Adrenal gland (tissue), 12 donors: ENCODE results near the gene ANGPTL7. TPM values are rescaled to one million over a fixed set of nuclear protein-coding genes. Genes with fewer than 3 reads are reported as not detected.

Experiments used
- DNase-seq, 7 donors: peaks; one replicate each; pipeline ENCODE4 v3.0.0-alpha.2; 2019 to 2020
- H3K27ac ChIP-seq, 5 donors: fragments of 200-600 bp; sonication (generic) in 4 of 5; 1 replicate in 3 of 5; 2 replicates in 2 of 5; pipeline versions ENCODE4 v1.5.1 to v1.8.0; 2016 to 2020; ENCODE audit warnings: mild to moderate bottlenecking in 1 of 5
- H3K27me3 ChIP-seq: fragments of 200-600 bp; 2 replicates; pipeline ENCODE4 v1.8.0; 2021
- H3K36me3 ChIP-seq, 2 donors: fragments of 200-600 bp; replicated peaks in 1 of 2; 1 replicate in 1 of 2; 2 replicates in 1 of 2; pipeline versions ENCODE4 v1.5.1 to v1.8.0; 2018 to 2022
- H3K4me1 ChIP-seq, 2 donors: fragments of 200-600 bp; replicated peaks in 1 of 2; 1 replicate in 1 of 2; 2 replicates in 1 of 2; pipeline versions ENCODE4 v1.5.1 to v1.8.0; 2018 to 2021
- H3K4me3 ChIP-seq, 4 donors: fragments of 200-600 bp; sonication (generic) in 3 of 4; one replicate each; pipeline ENCODE4 v1.5.1; 2016 to 2018
- H3K9me3 ChIP-seq, 3 donors: fragments of 200-600 bp; sonication (generic) in 1 of 3; replicated peaks in 1 of 3; 1 replicate in 2 of 3; 2 replicates in 1 of 3; pipeline versions ENCODE4 v1.5.1 to v1.8.0; 2016 to 2021
- POLR2A ChIP-seq, 2 donors: fragments of 450-650 bp; IDR thresholded peaks; one replicate each; pipeline ENCODE4 v1.6.1; 2017; ENCODE audit warnings: antibody characterized with exemption in 2 of 2, mild to moderate bottlenecking in 2 of 2, moderate library complexity in 1 of 2
- WGBS, 4 donors: extraction: QIAGEN DNeasy Blood & Tissue Kit in 2 of 4; methylation state at CpG; one replicate each; pipeline versions ENCODE4 v1.1.5 to v1.1.7; 2013 to 2017; 5-methylcytosine and 5-hydroxymethylcytosine counted together
- intact Hi-C, 2 donors: fragments of 100-400 bp; cut with DNase I; formaldehyde crosslinking; loops; one replicate each; pipeline versions ENCODE4 v1.14.1 to v1.15.0; 2022 to 2023
- polyA plus RNA-seq, 3 donors: library from polyadenylated mRNA; stranded (reverse); fragments of 200-250 nt in 2 of 3; fragments of 350-450 nt in 1 of 3; fragmentation: Illumina TruSeq in 1 of 3; extraction: RNeasy Lipid Tissue Mini Kit (QIAGEN cat#74804) in 1 of 3; gene quantifications; one replicate each; pipeline ENCODE4 v1.2.3, GENCODE V29; 2013 to 2014
- total RNA-seq, 9 donors: library from RNA; depleted of rRNA in 4 of 9; stranded (reverse); fragments of >200 nt in 4 of 9; fragments of 120-200 nt in 1 of 9; fragmentation: NEBNext Ultra II Directional in 1 of 9; extraction: Animal tissue kit (Norgen Biotek cat#: 25700) in 1 of 9; gene quantifications; one replicate each; pipeline versions ENCODE4 v1.1.0 to v1.2.4, GENCODE V29; 2013 to 2023
- TF ChIP-seq, protein P1 (sequence below), 6 experiments: fragments of 450-650 bp in 4 of 6; fragments of 200-600 bp in 2 of 6; sonication (generic) in 1 of 6; IDR thresholded peaks; 1 replicate in 5 of 6; 2 replicates in 1 of 6; pipeline versions ENCODE4 v1.5.1 to v1.8.0; 2016 to 2021; ENCODE audit warnings: antibody characterized with exemption in 6 of 6, mild to moderate bottlenecking in 2 of 6, moderate library complexity in 1 of 6
- donor health status: healthy with polysubstance abuse.
- donor health status: Bipolar disorder and iron deficiency.
- donor health status: DM: yes; HTN: yes; CAD: no.
- donor health status: DM: no; HTN: no; CAD: no.
- donor health status: DM: no; HTN: no; CAD: no.
- donor health status: DM: yes; HTN: yes; CAD: no.

Gene ANGPTL7
- total and polyA plus RNA-seq, 12 donors = 0.12 to 8.5 (median 2.1) TPM

DNA sequence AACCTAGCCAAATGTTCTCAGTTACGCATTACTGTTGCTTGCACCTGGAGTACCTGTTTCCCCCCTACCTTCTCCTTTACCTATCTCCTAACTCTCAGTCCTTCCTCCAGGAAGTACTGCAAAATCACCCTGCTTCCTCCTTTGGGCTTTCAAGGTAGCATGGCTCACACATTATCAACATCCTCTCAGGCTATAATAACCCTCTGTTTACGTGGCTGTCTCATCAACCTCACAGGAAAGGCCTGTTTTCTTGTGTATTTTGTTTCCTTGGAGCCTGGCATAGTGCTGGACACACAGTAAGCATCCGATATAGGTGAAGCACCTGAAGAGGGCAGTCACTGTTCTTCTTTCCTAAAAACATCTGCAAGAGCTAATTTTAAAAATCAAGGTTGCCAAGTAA lies 32.7 kb upstream of the ANGPTL7 start:
- WGBS, 4 donors = 77 to 90% (median 81%) methylated on average over 3 of the region's 3 CpGs
- intact Hi-C loops = no loop called here
- TF ChIP-seq, protein P1, sequence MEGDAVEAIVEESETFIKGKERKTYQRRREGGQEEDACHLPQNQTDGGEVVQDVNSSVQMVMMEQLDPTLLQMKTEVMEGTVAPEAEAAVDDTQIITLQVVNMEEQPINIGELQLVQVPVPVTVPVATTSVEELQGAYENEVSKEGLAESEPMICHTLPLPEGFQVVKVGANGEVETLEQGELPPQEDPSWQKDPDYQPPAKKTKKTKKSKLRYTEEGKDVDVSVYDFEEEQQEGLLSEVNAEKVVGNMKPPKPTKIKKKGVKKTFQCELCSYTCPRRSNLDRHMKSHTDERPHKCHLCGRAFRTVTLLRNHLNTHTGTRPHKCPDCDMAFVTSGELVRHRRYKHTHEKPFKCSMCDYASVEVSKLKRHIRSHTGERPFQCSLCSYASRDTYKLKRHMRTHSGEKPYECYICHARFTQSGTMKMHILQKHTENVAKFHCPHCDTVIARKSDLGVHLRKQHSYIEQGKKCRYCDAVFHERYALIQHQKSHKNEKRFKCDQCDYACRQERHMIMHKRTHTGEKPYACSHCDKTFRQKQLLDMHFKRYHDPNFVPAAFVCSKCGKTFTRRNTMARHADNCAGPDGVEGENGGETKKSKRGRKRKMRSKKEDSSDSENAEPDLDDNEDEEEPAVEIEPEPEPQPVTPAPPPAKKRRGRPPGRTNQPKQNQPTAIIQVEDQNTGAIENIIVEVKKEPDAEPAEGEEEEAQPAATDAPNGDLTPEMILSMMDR (IDR thresholded peaks at IDR 0.05) = no peak
- TF ChIP-seq POLR2A (IDR thresholded peaks at IDR 0.05) = no peak

DNA sequence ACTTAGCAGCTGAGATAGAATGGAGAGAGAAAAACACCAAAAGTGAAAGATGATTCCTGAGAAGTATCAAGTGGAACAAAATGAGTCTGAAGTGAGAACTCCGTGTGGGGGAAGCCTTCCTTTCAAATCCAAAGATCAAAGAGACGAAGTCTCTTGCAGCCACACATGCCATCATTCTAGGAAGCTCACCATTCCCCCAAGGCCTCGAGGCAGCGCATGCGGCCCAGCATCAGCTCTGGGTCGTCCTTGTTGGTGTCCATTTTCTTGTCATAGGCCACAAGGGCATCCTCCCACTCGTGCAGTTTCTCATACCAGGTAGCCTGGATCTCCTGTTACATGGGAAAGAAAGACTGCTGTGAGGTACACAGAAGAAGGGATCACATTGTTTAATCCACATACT lies 32.2 kb upstream of the ANGPTL7 start:
- TF ChIP-seq, protein P1 (IDR thresholded peaks at IDR 0.05) = no peak
- no peak for TF ChIP-seq POLR2A (IDR thresholded peaks at IDR 0.05)
- intact Hi-C loops = no loop called here
- peaks cover 9 to 22% of the 10 kb centered on the region in 2 donors for H3K4me1 ChIP-seq
- H3K4me3 ChIP-seq = no peak overlapping the region
- peaks cover 0 to 14% of the 10 kb centered on the region in 2 donors for H3K36me3 ChIP-seq
- 74 to 84% (median 82%) methylated on average over 6 to 7 of the region's 7 CpGs for WGBS, 4 donors
- H3K27me3 ChIP-seq = no peaks in the 10 kb centered on the region
- H3K9me3 ChIP-seq = no peaks in the 10 kb centered on the region
- no peak for DNase-seq
- peak overlapping the region in 1 of 5 donors; percentile 45 for H3K27ac ChIP-seq

More for the DNA sequence above, 32.7 kb upstream of the ANGPTL7 start:
- Histone ChIP-seq H3K9me3 (no peaks in the 10 kb centered on the region), H3K27me3 (no peaks in the 10 kb centered on the region), H3K27ac (no peak overlapping the region), H3K4me1 (peaks cover 9 to 22% of the 10 kb centered on the region in 2 donors), H3K4me3 (no peak overlapping the region), H3K36me3 (peaks cover 0 to 14% of the 10 kb centered on the region in 2 donors)
- DNase-seq = no peak

DNA sequence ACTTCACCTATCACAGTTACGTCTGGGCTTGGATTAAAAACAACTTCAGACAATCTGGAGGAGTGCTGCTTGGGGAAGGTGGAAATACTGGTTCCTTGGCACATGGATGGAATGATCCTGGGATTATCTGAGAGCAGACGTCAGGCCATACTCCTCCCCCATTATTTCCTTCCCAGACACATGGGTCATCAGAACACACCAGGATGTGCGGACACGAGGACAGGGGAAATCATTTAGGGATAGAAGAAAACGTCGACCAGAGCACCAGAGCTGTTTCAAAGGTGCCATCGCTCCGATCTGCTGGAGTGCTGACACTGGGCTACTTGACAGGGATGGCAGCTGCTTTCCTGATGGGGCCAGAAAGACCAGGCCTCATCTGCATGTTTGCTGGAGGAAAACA lies 31.8 kb upstream of the ANGPTL7 start:
- peaks cover 9 to 22% of the 10 kb centered on the region in 2 donors for H3K4me1 ChIP-seq
- TF ChIP-seq, protein P1 (IDR thresholded peaks at IDR 0.05) = no peak
- TF ChIP-seq POLR2A (IDR thresholded peaks at IDR 0.05) = no peak
- 67 to 79% (median 74%) methylated on average over 8 of the region's 8 CpGs for WGBS, 4 donors
- intact Hi-C loops = no loop called here
- no peaks in the 10 kb centered on the region for H3K9me3 ChIP-seq
- peak overlapping the region in 2 of 5 donors; percentile 26 to 45 for H3K27ac ChIP-seq
- no peak for DNase-seq
- H3K36me3 ChIP-seq = peaks cover 0 to 14% of the 10 kb centered on the region in 2 donors
- no peaks in the 10 kb centered on the region for H3K27me3 ChIP-seq
- no peak overlapping the region for H3K4me3 ChIP-seq

DNA sequence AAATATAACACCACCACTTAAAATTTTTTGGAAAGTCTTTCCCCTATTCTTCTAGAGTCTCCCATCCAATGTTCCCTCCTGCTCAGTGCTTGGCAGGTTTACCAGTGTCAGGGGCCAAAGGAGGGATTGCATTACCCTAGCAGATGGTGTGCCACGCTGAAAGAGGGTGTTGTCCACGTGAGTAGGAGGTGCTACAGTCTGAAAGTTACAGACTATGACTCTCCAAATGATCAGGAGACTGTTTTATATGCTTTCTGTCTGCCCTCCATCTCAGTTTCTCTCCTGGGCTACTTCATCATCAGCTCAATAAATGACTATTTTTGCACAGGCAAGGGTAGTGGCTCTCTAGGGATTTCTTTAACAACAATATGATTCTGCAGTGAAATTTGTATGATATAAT lies 31.3 kb upstream of the ANGPTL7 start:
- Histone ChIP-seq H3K27me3 (no peaks in the 10 kb centered on the region), H3K4me3 (no peak overlapping the region), H3K27ac (peak overlapping the region in 2 of 5 donors; percentile 59 to 69), H3K9me3 (no peaks in the 10 kb centered on the region), H3K36me3 (peaks cover 0 to 14% of the 10 kb centered on the region in 2 donors), H3K4me1 (peaks cover 9 to 22% of the 10 kb centered on the region in 2 donors)
- no peak for DNase-seq
- WGBS, 4 donors = 60 to 76% (median 68%) methylated on average over 2 of the region's 2 CpGs
- TF ChIP-seq, protein P1 (IDR thresholded peaks at IDR 0.05) = no peak
- TF ChIP-seq POLR2A (IDR thresholded peaks at IDR 0.05) = no peak
- intact Hi-C loops = no loop called here
